Measurements from ENCODE around the gene PKLR.

DNA sequence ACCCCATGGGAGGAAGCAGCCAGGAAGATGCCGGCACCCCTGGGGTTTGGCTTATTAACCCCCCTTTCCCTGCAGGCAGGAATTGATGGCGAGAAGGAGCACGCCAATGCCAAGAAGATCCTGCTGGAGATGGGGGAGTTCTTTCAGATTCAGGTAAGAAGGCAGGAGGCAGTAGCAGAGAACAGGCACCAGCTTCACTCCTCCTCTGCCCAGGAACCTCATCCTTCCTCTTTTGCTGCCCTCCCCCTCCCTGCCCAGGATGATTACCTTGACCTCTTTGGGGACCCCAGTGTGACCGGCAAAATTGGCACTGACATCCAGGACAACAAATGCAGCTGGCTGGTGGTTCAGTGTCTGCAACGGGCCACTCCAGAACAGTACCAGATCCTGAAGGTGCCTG, 18.3 kb upstream of the PKLR start:
- TF ChIP-seq, protein P1, sequence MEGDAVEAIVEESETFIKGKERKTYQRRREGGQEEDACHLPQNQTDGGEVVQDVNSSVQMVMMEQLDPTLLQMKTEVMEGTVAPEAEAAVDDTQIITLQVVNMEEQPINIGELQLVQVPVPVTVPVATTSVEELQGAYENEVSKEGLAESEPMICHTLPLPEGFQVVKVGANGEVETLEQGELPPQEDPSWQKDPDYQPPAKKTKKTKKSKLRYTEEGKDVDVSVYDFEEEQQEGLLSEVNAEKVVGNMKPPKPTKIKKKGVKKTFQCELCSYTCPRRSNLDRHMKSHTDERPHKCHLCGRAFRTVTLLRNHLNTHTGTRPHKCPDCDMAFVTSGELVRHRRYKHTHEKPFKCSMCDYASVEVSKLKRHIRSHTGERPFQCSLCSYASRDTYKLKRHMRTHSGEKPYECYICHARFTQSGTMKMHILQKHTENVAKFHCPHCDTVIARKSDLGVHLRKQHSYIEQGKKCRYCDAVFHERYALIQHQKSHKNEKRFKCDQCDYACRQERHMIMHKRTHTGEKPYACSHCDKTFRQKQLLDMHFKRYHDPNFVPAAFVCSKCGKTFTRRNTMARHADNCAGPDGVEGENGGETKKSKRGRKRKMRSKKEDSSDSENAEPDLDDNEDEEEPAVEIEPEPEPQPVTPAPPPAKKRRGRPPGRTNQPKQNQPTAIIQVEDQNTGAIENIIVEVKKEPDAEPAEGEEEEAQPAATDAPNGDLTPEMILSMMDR (IDR thresholded peaks at IDR 0.05; ENCODE audit: low read length), result no peak
- no peak for TF ChIP-seq EZH2 (IDR thresholded peaks at IDR 0.05; ENCODE audit: borderline replicate concordance, low read length)

Data from OCI-LY1 (cell line).